HTERT RPE-1 (cell line): ENCODE data around the gene TRMT112.

Source experiments
- in situ Hi-C: fragments of 300-500 bp; cut with MboI; formaldehyde crosslinking; loops from 4 replicates; pipeline ENCODE4 v1.14.3; 2020; ENCODE audit warnings: low sequenced_read_pairs

The TRMT112 gene

GRCh38 chr11:64296830-64297698 lies 20.3 kb downstream of the TRMT112 start:
- in situ Hi-C loops = no loop called here

- in situ Hi-C loops = no loop called here
Measured at GRCh38 chr11:64296236-64296635, 21.1 kb downstream of the TRMT112 start.

GRCh38 chr11:64295760-64296159 lies 21.6 kb downstream of the TRMT112 start:
- in situ Hi-C loops = no loop called here

- in situ Hi-C loops = no loop called here
Measured at GRCh38 chr11:64294774-64295173, 22.6 kb downstream of the TRMT112 start.

GRCh38 chr11:64292460-64293254 lies 24.7 kb downstream of the TRMT112 start:
- in situ Hi-C loops = no loop called here

GRCh38 chr11:64291752-64292459 lies 25.5 kb downstream of the TRMT112 start:
- in situ Hi-C loops = no loop called here

GRCh38 chr11:64291262-64291751 lies 26.1 kb downstream of the TRMT112 start, which contains the start of gene KCNK4:
KCNK4 (plus strand) TSS chr11:64291302; CDS start chr11:64293019, 1,717 bp downstream.
- in situ Hi-C loops = no loop called here

GRCh38 chr11:64290352-64291261 lies 26.8 kb downstream of the TRMT112 start:
- in situ Hi-C loops = no loop called here

- in situ Hi-C loops = no loop called here
Measured at GRCh38 chr11:64289002-64289564, 28.3 kb downstream of the TRMT112 start.

GRCh38 chr11:64288353-64288750 lies 29.0 kb downstream of the TRMT112 start:
- in situ Hi-C loops = no loop called here

- in situ Hi-C loops = no loop called here
Measured at GRCh38 chr11:64287676-64288352, 29.5 kb downstream of the TRMT112 start.

GRCh38 chr11:64286801-64287159 lies 30.6 kb downstream of the TRMT112 start:
- in situ Hi-C loops = no loop called here

GRCh38 chr11:64285885-64286800 lies 31.2 kb downstream of the TRMT112 start:
- in situ Hi-C loops = no loop called here

GRCh38 chr11:64284962-64285884 lies 32.1 kb downstream of the TRMT112 start, which contains the start of gene GPR137:
GPR137 (plus strand) TSS chr11:64285848; CDS start chr11:64286525, 677 bp downstream.
- in situ Hi-C loops = no loop called here

GRCh38 chr11:64284048-64284961 lies 33.1 kb downstream of the TRMT112 start, which contains the start of gene BAD:
BAD (minus strand) TSS chr11:64284665; CDS start chr11:64284368, 297 bp downstream.
- in situ Hi-C loops = no loop called here

GRCh38 chr11:64283092-64283491 lies 34.3 kb downstream of the TRMT112 start:
- in situ Hi-C loops = no loop called here
